K562 (cell line): Measurements from ENCODE around the gene MBNL1. TPM values are rescaled to one million over a fixed set of nuclear protein-coding genes. Genes with fewer than 3 reads are reported as not detected.

Source experiments
- ATAC-seq: fragments of 200-7000 bp; cut with Tn5 transposase; 3 replicates; pipeline ENCODE4 v1.9.1; 2020; ENCODE audit warnings: moderate library complexity
- BruUV-seq: library from RNA; stranded (reverse); fragments of 400-500 nt; replicated peaks from 2 replicates; lab custom pipeline; 2021; lab: Mats Ljungman, UMichigan
- CTCF ChIA-PET: fragments of 300-600 bp; formaldehyde crosslinking; extraction: SDS; loops from one replicate; lab custom pipeline; 2021; ENCODE audit warnings: low intra/inter-chr PET ratio; lab: Yijun Ruan, JAX
- POLR2A ChIA-PET: fragments of 300-600, 350-650 bp; sonication (Branson Sonifier 250); formaldehyde crosslinking; extraction: SDS; loops from one replicate; lab custom pipeline; 2021; ENCODE audit warnings: antibody characterized with exemption, inconsistent platforms; lab: Yijun Ruan, JAX
- DNase-seq, 4 experiments: peaks; one replicate each; pipeline versions ENCODE4 v3.0.0 to v3.0.0-alpha.2; 2011 to 2018; ENCODE audit warnings: low spot score in 3 of 4, mixed read lengths in 3 of 4; ENCODE audit errors: extremely low read depth in 1 of 4
- FAIRE-seq: peaks from 2 replicates; lab custom pipeline; 2011; peaks lifted over from hg19 to GRCh38; lab: Jason Lieb, UNC
- H2AFZ ChIP-seq: 2 replicates; pipeline ENCODE4 v1.6.0; 2011; ENCODE audit warnings: low read depth, low read length, control low read depth, inconsistent platforms
- H3K27ac ChIP-seq: fragments of 200-600 bp; 3 replicates; pipeline ENCODE4 v1.8.0; 2011; ENCODE audit warnings: low read depth, mild to moderate bottlenecking, control low read depth, inconsistent platforms, low read length, moderate library complexity, mixed read lengths; ENCODE audit errors: extremely low read depth
- H3K27me3 ChIP-seq, 2 experiments: fragments of 300-600 bp in 1 of 2; 2 replicates in 1 of 2; 3 replicates in 1 of 2; pipeline versions ENCODE4 v1.6.0 to v1.8.0; 2011; ENCODE audit warnings: inconsistent platforms in 2 of 2, low read length in 2 of 2, mild to moderate bottlenecking in 1 of 2, mixed read lengths in 1 of 2, moderate library complexity in 1 of 2; ENCODE audit not compliant: control insufficient read depth in 2 of 2, insufficient read depth in 2 of 2
- H3K36me3 ChIP-seq: fragments of 300-600 bp; 3 replicates; pipeline ENCODE4 v1.8.0; 2011; ENCODE audit warnings: mild to moderate bottlenecking, low read length, inconsistent platforms; ENCODE audit not compliant: control insufficient read depth, insufficient read depth
- H3K4me1 ChIP-seq, 2 experiments: fragments of 200-600 bp in 1 of 2; replicated peaks in 1 of 2; 2 replicates in 1 of 2; 3 replicates in 1 of 2; pipeline versions ENCODE4 v1.5.1 to v1.8.0; 2011; ENCODE audit warnings: inconsistent platforms in 2 of 2, low read length in 2 of 2, mild to moderate bottlenecking in 1 of 2, mixed read lengths in 1 of 2, moderate library complexity in 1 of 2; ENCODE audit not compliant: control insufficient read depth in 2 of 2, insufficient read depth in 2 of 2
- H3K4me2 ChIP-seq: 2 replicates; pipeline ENCODE4 v1.6.1; 2011; ENCODE audit warnings: low read length, control low read depth, inconsistent platforms, mixed read lengths; ENCODE audit not compliant: insufficient read depth
- H3K4me3 ChIP-seq: fragments of 200-600 bp; sonication (generic), shearing (Covaris generic); 2 replicates; pipeline ENCODE4 v1.5.1; 2016; ENCODE audit warnings: control low read depth, inconsistent platforms
- H3K79me2 ChIP-seq: fragments of 200-600 bp; 3 replicates; pipeline ENCODE4 v1.8.0; 2011; ENCODE audit warnings: low read length, inconsistent platforms; ENCODE audit not compliant: control insufficient read depth, insufficient read depth
- H3K9ac ChIP-seq, 2 experiments: 2 replicates each; pipeline versions ENCODE4 v1.6.0 to v1.6.1; 2011; ENCODE audit warnings: low read depth in 2 of 2, low read length in 2 of 2, control low read depth in 1 of 2, inconsistent platforms in 1 of 2, mild to moderate bottlenecking in 1 of 2, mixed read lengths in 1 of 2; ENCODE audit not compliant: insufficient read depth in 1 of 2
- H3K9me1 ChIP-seq: one replicate; pipeline ENCODE4 v1.6.0; 2011; ENCODE audit warnings: inconsistent platforms, mild to moderate bottlenecking, low read length, moderate library complexity; ENCODE audit not compliant: control insufficient read depth, insufficient read depth
- H3K9me3 ChIP-seq: replicated peaks from 2 replicates; pipeline ENCODE4 v1.5.1; 2011; ENCODE audit warnings: low read depth, low read length, inconsistent platforms; ENCODE audit not compliant: control insufficient read depth, insufficient read depth
- H4K20me1 ChIP-seq: replicated peaks from 2 replicates; pipeline ENCODE4 v1.6.1; 2011; ENCODE audit warnings: low read length, inconsistent platforms, mixed read lengths; ENCODE audit not compliant: control insufficient read depth, insufficient read depth
- ARID3B ChIP-seq: fragments of 250-450 bp; sonication (Bioruptor Pico); IDR thresholded peaks from 2 replicates; pipeline ENCODE4 v1.4.0; 2020; ENCODE audit warnings: borderline replicate concordance
- CGGBP1 ChIP-seq: fragments of 250-450 bp; sonication (Bioruptor Pico); IDR thresholded peaks from 2 replicates; pipeline ENCODE4 v1.9.0; 2021; ENCODE audit warnings: mild to moderate bottlenecking
- NONO ChIP-seq, 2 experiments: fragments of 200-400 bp in 1 of 2; fragments of 450-650 bp in 1 of 2; formaldehyde crosslinking in 1 of 2; IDR thresholded peaks; 2 replicates each; pipeline ENCODE4 v1.6.1; 2017; ENCODE audit warnings: low read depth in 2 of 2, mild to moderate bottlenecking in 2 of 2, moderate library complexity in 2 of 2, low read length in 1 of 2
- THRAP3 ChIP-seq: fragments of 450-650 bp; IDR thresholded peaks from 2 replicates; pipeline ENCODE4 v1.6.1; 2016; ENCODE audit warnings: mild to moderate bottlenecking, inconsistent platforms, borderline replicate concordance
- WGBS: fragments of 100-300 bp; shearing (Covaris generic); methylation state at CpG from one replicate; pipeline ENCODE4 v1.1.6; 2016; ENCODE audit warnings: low coverage, mixed read lengths; ENCODE audit not compliant: insufficient coverage; ENCODE audit errors: missing lambda C conversion rate; 5-methylcytosine and 5-hydroxymethylcytosine counted together
- in situ Hi-C: fragments of 300-500 bp; cut with MboI; formaldehyde crosslinking; loops from 4 replicates; pipeline ENCODE4 v1.15.0; 2018; ENCODE audit warnings: inconsistent platforms, mixed read lengths
- intact Hi-C: fragments of 100-400 bp; cut with micrococcal nuclease; formaldehyde crosslinking; loops from 2 replicates; pipeline ENCODE4 v1.14.2; 2022
- polyA plus RNA-seq, 8 experiments: library from polyadenylated mRNA; depleted of rRNA in 4 of 8; stranded (reverse) in 5 of 8; unstranded in 3 of 8; fragments of >200 nt; fragmentation: Nextera tagmentation in 2 of 8; fragmentation: Illumina TruSeq in 1 of 8; extraction: Ambion mirVana in 2 of 8; extraction: Trizol in 1 of 8; gene quantifications; 2 replicates each; pipeline versions ENCODE4 v1.2.1 to v1.2.3, GENCODE V29; 2011 to 2014; ENCODE audit warnings: inconsistent platforms in 1 of 8, missing spikeins in 1 of 8
- total RNA-seq, 7 experiments: library from RNA; depleted of rRNA in 6 of 7; stranded (reverse); fragments of >200 nt in 6 of 7; fragmentation: Illumina TruSeq in 2 of 7; extraction: Trizol in 2 of 7; gene quantifications; 2 replicates each; pipeline versions ENCODE4 v1.2.1 to v1.2.3, GENCODE V29; 2011 to 2021; ENCODE audit warnings: low replicate concordance in 1 of 7

MBNL1 gene
- total and polyA plus RNA-seq, 9 of the 15 experiments (the other 6 are each of a cell fraction or from before 2014, with no cell fraction given), result 70.3 to 243 (median 220) TPM

- Histone ChIP-seq H3K4me1 (peaks cover 17 to 36% of the 10 kb centered on the region in 2 experiments), H3K79me2 (peaks cover 98% of the 10 kb centered on the region), H4K20me1 (peaks cover 42% of the 10 kb centered on the region), H3K9me1 (peaks cover 6% of the 10 kb centered on the region), H3K9ac (no peak overlapping the region), H3K4me2 (no peak overlapping the region), H3K27ac (no peak overlapping the region), H3K9me3 (no peaks in the 10 kb centered on the region), H3K36me3 (peaks cover 36% of the 10 kb centered on the region; the same call in 2 of the 3 replicates), H2AFZ (no peak overlapping the region), H3K27me3 (no peaks in the 10 kb centered on the region), H3K4me3 (no peak overlapping the region)
- no peak for TF ChIP-seq ARID3B (CRISPR knock-in tag)
- no peak for TF ChIP-seq CGGBP1
- 0 out of 4 replicates have a peak, but pooled peaks of 1 of the 2 experiments have one; percentile 10 for TF ChIP-seq NONO (IDR thresholded peaks at IDR 0.05; ENCODE audit: low read depth in 2 of 2, low read length in 1 of 2)
- TF ChIP-seq THRAP3, result no peak
- POLR2A ChIA-PET, result interaction anchor here (0.6 to 3.9 kb wide), 9 partner anchors 8 to 401 kb away, joined by 3 to 23 read pairs (median 4); no protein-coding TSS in a partner anchor
- no peak for ATAC-seq
- in situ Hi-C loops, result no loop called here
- no peak for FAIRE-seq
- WGBS, result 66% methylated on average over 5 of the region's 5 CpGs
- BruUV-seq, result no TSS peak
- CTCF ChIA-PET, result no interaction called here
- intact Hi-C loops, result loop anchor here (2.0 kb wide), 1 partner anchor 20 kb away; no protein-coding TSS in a partner anchor
- no peak for DNase-seq
Measured at GRCh38 chr3:152291238-152291637, 22.5 kb downstream of the MBNL1 start.
